Rectal smooth muscle tissue (tissue), 1 donor: ENCODE data around the gene ID2.
A peak's percentile ranks its signal among the peaks of the same experiment; 100 is the strongest.

Experiments
- H3K27ac ChIP-seq: one replicate; pipeline ENCODE4 v1.7.0; 2013; ENCODE audit warnings: low read depth, low read length, inconsistent platforms
- H3K27me3 ChIP-seq: one replicate; pipeline ENCODE4 v1.7.0; 2013; ENCODE audit warnings: low read length; ENCODE audit not compliant: control insufficient read depth, insufficient read depth
- H3K36me3 ChIP-seq: one replicate; pipeline ENCODE4 v1.7.0; 2013; ENCODE audit warnings: low read length; ENCODE audit not compliant: control insufficient read depth, insufficient read depth
- H3K4me1 ChIP-seq: one replicate; pipeline ENCODE4 v1.7.0; 2013; ENCODE audit warnings: low read length; ENCODE audit not compliant: control insufficient read depth, insufficient read depth
- H3K4me3 ChIP-seq: one replicate; pipeline ENCODE4 v1.7.0; 2013; ENCODE audit warnings: low read length
- H3K9ac ChIP-seq: one replicate; pipeline ENCODE4 v1.7.0; 2013; ENCODE audit warnings: low read length

ID2 gene

DNA sequence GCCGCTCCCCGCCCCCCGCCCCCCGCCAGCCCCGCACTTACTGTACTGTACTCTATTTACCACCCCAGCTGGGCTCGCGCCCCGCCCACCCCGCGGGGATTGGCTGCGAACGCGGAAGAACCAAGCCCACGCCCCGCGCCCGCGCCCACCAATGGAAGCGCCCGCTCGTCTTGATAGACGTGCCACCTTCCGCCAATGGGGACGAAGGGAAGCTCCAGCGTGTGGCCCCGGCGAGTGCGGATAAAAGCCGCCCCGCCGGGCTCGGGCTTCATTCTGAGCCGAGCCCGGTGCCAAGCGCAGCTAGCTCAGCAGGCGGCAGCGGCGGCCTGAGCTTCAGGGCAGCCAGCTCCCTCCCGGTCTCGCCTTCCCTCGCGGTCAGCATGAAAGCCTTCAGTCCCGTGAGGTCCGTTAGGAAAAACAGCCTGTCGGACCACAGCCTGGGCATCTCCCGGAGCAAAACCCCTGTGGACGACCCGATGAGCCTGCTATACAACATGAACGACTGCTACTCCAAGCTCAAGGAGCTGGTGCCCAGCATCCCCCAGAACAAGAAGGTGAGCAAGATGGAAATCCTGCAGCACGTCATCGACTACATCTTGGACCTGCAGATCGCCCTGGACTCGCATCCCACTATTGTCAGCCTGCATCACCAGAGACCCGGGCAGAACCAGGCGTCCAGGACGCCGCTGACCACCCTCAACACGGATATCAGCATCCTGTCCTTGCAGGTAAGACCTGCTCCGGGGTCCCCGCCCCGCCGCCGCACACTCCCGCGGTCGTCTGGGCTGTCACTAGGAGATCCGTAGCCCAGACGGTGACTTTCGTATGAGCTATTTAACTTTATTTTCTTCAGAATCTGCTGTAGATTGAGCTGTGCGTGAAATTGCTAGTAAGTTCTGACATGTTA is at the start of gene ID2:
ID2 (plus strand) TSS at position 271 of the 907 bp plus-strand sequence; CDS start at position 381, 110 bp downstream.
- peaks cover 14% of the 10 kb centered on the region for H3K4me1 ChIP-seq
- peak within 1 kb of the TSS; percentile 89 for H3K4me3 ChIP-seq
- H3K36me3 ChIP-seq, result no peaks in the 10 kb centered on the region
- peak within 1 kb of the TSS; percentile 99 for H3K27ac ChIP-seq
- H3K9ac ChIP-seq, result peak within 1 kb of the TSS; percentile 87
- H3K27me3 ChIP-seq, result no peaks in the 10 kb centered on the region

GRCh38 chr2:8632755-8633154 is 49.1 kb upstream of the ID2 start:
- no peaks in the 10 kb centered on the region for H3K36me3 ChIP-seq
- no peaks in the 10 kb centered on the region for H3K27me3 ChIP-seq
- H3K4me3 ChIP-seq, result no peak overlapping the region
- peaks cover 5% of the 10 kb centered on the region for H3K4me1 ChIP-seq
- no peak overlapping the region for H3K27ac ChIP-seq
- no peak overlapping the region for H3K9ac ChIP-seq

DNA sequence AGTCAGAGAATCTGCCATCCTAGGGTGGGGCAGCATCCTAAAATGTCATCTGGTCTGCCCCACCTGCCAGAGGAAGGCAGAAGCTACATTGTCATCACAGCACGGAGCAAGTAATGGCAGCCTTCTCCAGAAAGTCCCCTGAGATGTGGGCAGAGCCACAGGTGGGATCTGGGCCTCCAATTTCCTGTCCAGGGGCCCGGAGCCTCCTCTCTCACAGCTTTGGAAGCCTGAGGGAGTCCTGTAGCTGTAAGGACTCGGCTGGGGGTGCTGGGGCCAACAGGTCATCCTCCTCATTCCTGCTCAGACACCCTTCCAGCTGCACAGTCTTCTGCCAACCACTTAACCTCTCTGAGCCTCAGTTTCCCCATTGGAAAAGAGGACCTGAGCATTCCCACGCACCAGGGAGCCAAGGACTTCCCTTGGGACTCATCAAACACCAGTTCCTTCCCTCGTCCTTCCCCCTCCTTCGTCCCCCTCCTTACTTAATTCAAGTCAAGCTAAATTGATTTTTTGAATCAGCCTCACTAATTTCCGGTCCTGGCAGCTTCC is 48.6 kb upstream of the ID2 start:
- H3K36me3 ChIP-seq, result no peaks in the 10 kb centered on the region

GRCh38 chr2:8633735-8634313 is 48.0 kb upstream of the ID2 start:
- no peaks in the 10 kb centered on the region for H3K27me3 ChIP-seq
- H3K27ac ChIP-seq, result no peak overlapping the region
- H3K36me3 ChIP-seq, result no peaks in the 10 kb centered on the region
- H3K4me3 ChIP-seq, result no peak overlapping the region
- H3K4me1 ChIP-seq, result peaks cover 5% of the 10 kb centered on the region
- H3K9ac ChIP-seq, result no peak overlapping the region

More for the DNA sequence above, 48.6 kb upstream of the ID2 start:
- no peak overlapping the region for H3K9ac ChIP-seq
- no peak overlapping the region for H3K27ac ChIP-seq
- H3K4me1 ChIP-seq, result peaks cover 5% of the 10 kb centered on the region
- H3K4me3 ChIP-seq, result no peak overlapping the region
- H3K27me3 ChIP-seq, result no peaks in the 10 kb centered on the region

- H3K4me1 ChIP-seq, result peaks cover 5% of the 10 kb centered on the region
- H3K27ac ChIP-seq, result no peak overlapping the region
- no peak overlapping the region for H3K9ac ChIP-seq
- H3K4me3 ChIP-seq, result no peak overlapping the region
- H3K27me3 ChIP-seq, result no peaks in the 10 kb centered on the region
- H3K36me3 ChIP-seq, result no peaks in the 10 kb centered on the region
Measured at GRCh38 chr2:8634466-8635172, 47.2 kb upstream of the ID2 start.

DNA sequence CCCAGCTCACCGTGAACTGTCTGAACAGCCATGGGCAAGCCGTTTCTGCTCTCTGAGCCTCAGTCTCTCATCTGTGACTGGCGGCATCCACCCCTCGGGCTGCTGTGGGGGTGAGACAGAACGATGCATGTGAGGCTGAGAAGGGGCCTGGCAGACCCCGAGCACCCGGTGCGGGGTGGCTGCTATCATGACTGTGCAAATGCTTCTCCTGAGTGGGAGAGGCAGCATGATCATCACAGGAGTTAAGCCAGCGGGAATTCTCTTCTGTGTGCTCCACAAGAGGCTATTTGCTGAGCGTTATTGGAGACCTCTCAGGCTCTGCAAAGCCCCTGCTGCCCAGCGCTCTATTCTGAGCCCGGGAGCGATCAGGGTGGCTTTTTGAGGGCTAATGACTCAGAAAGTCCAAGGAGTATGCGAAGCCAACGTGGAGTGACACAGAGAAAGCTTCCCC is 45.8 kb upstream of the ID2 start:
- H3K4me3 ChIP-seq, result no peak overlapping the region
- no peaks in the 10 kb centered on the region for H3K27me3 ChIP-seq
- peaks cover 5% of the 10 kb centered on the region for H3K4me1 ChIP-seq
- no peaks in the 10 kb centered on the region for H3K36me3 ChIP-seq
- no peak overlapping the region for H3K27ac ChIP-seq
- H3K9ac ChIP-seq, result no peak overlapping the region

DNA sequence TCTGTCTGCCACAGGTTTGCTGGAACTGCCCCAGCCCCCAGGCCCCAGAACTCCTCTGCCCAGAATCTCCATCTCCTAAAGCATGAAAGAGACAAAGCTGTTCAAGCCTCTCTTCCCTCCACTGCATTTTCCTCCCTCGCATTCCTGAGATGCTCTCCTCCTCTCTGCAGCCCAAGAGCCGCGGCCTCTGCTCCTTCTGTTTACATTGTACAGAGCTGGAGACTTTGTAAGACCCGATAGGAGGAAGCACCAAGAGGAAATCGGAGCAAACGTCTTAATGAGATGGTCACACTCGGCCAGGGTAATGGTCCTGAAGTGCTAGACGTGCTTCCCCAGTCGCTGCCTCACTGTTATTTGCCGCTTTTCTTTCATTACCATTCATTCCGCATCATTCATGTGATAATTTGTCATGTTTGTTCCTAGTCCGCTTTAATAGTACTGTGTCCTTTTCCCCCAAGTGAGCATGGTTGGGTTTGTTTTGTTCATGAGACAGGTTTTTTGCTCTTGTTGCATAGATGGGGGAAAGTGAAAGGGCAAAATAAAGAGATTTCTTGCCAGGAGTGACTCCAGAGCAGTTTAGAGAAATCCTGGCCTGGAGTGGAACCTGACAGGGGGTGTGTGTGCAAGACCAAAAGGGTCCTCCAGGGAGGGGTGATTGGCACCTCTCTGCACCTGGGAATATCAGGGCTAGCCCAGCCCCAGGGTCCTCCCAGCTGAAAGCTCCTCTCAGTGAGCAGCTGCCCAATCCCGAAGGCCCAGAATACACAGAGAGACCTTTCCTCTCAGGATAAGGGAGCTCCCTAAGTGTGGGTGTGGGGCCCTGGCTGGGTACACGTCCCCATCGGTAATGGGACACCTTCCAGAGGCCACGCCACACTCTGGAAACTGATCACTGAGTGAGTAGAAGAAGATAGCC is 44.9 kb upstream of the ID2 start:
- H3K27me3 ChIP-seq, result no peaks in the 10 kb centered on the region
- no peaks in the 10 kb centered on the region for H3K36me3 ChIP-seq
- no peak overlapping the region for H3K4me3 ChIP-seq
- H3K4me1 ChIP-seq, result peaks cover 5% of the 10 kb centered on the region
- no peak overlapping the region for H3K9ac ChIP-seq
- H3K27ac ChIP-seq, result no peak overlapping the region

GRCh38 chr2:8638327-8638726 is 43.5 kb upstream of the ID2 start:
- Histone ChIP-seq H3K27ac (no peak overlapping the region), H3K4me1 (peaks cover 5% of the 10 kb centered on the region), H3K9ac (no peak overlapping the region), H3K27me3 (no peaks in the 10 kb centered on the region), H3K4me3 (no peak overlapping the region), H3K36me3 (no peaks in the 10 kb centered on the region)

DNA sequence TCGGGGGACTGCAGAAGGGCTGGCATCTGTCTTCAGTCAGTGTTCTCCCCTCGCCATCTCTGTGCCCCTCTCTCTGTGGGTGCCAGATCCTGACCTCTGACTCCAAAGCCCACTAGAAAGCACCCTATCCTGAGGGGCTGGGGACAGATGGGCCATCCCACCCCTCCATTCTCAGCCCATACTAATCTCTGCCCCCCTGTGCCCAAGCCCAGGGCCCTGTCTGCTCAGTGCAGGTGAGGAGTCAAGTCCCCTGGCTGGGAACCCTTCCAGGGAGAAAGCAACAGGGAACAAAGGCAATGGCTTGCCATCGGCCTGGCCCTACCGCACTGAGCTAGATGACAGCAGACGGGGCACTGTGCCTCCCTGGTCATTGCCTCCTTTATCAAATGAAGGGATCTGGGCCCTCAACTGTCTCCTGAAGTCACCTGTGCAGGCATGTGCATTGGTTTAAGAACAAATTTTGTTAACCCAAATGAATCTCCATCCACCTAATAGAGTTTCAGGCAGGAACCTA is 42.7 kb upstream of the ID2 start:
- no peaks in the 10 kb centered on the region for H3K27me3 ChIP-seq
- H3K4me3 ChIP-seq, result no peak overlapping the region
- no peak overlapping the region for H3K27ac ChIP-seq
- H3K9ac ChIP-seq, result no peak overlapping the region
- peaks cover 5% of the 10 kb centered on the region for H3K4me1 ChIP-seq
- no peaks in the 10 kb centered on the region for H3K36me3 ChIP-seq

DNA sequence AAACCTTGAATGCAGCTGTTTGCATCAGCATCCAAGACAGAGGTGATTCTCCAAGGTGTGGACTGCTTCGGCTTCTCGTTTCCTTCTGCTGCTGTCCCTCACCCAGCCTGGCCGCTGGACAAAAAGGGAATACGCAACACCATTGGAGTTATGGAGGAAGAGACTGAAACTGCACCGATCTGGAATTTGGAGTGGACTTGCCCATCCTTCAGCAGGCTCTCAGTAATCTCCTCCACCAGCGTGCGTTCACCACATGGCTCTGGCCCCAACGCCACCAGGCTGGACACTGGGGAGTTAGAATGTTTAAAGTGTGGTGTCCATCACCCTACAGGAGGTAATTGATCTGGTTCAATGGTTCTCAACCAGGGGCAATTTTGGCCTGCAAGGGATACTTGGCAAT is 41.4 kb upstream of the ID2 start:
- Histone ChIP-seq H3K36me3 (no peaks in the 10 kb centered on the region), H3K27me3 (no peaks in the 10 kb centered on the region), H3K4me3 (no peak overlapping the region), H3K4me1 (peaks cover 5% of the 10 kb centered on the region), H3K27ac (no peak overlapping the region), H3K9ac (no peak overlapping the region)

GRCh38 chr2:8641301-8641965 is 40.4 kb upstream of the ID2 start:
- H3K27ac ChIP-seq, result no peak overlapping the region

More at GRCh38 chr2:8641301-8641965, 40.4 kb upstream of the ID2 start:
- no peaks in the 10 kb centered on the region for H3K27me3 ChIP-seq
- peaks cover 5% of the 10 kb centered on the region for H3K4me1 ChIP-seq
- H3K4me3 ChIP-seq, result no peak overlapping the region
- no peak overlapping the region for H3K9ac ChIP-seq
- H3K36me3 ChIP-seq, result no peaks in the 10 kb centered on the region
